ENCODE data around the gene CLEC16A. TPM values are rescaled to one million over a fixed set of nuclear protein-coding genes. Genes with fewer than 3 reads are reported as not detected.

The CLEC16A gene
- total RNA-seq, 4 donors from 2014 or later, result 38.2 to 153 (median 92.7) TPM

DNA sequence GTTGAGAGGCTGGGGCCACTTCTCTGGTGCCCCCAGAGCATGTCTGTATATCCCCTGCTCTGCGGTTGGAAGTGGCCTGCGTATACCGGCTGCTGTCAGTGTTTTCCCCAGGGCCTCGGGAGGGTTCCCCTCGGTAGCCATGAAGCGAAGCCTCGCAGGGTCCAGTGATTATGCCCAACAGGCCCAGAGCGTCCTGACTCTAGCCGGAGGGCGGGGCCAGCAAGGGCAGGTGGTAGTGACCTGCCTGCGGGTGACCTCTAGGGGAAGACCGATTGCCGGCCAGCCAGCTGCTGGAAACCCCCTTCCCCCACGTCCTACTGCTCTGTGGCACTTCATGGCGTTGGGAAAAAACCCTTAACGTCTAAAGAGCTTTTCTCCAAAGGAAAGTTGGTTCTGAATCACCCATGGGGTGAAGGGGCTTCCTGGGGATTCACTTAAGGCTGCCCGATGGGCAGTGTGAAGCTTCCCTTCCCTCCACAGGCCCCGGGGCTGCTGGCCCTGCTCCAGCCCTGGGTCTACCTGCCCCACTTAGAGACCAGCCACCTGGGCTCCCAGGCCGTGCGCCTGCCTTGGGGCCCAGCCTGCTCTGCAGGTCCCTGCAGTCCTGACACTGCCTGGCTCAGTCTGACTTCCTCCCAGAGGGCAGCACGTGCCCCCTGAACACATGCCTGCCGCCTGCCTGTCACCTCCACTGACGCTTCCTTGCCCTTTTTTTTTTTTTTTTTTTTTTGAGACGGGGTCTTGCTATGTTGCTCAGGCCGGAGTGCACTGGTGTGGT lies 238.9 kb downstream of the CLEC16A start:
- in situ Hi-C loops (cut with MboI; ENCODE audit: low pct_ligation_motif_present in 1 of 4, low pct_unique_long_range_greater_than_20kb in 1 of 4, low sequenced_read_pairs in 3 of 4), result no loop called here
- no peak overlapping the region for H3K4me3 ChIP-seq
- TF ChIP-seq, protein P1, sequence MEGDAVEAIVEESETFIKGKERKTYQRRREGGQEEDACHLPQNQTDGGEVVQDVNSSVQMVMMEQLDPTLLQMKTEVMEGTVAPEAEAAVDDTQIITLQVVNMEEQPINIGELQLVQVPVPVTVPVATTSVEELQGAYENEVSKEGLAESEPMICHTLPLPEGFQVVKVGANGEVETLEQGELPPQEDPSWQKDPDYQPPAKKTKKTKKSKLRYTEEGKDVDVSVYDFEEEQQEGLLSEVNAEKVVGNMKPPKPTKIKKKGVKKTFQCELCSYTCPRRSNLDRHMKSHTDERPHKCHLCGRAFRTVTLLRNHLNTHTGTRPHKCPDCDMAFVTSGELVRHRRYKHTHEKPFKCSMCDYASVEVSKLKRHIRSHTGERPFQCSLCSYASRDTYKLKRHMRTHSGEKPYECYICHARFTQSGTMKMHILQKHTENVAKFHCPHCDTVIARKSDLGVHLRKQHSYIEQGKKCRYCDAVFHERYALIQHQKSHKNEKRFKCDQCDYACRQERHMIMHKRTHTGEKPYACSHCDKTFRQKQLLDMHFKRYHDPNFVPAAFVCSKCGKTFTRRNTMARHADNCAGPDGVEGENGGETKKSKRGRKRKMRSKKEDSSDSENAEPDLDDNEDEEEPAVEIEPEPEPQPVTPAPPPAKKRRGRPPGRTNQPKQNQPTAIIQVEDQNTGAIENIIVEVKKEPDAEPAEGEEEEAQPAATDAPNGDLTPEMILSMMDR (IDR thresholded peaks at IDR 0.05), result no peak
- no peak for TF ChIP-seq EP300 (IDR thresholded peaks at IDR 0.05; ENCODE audit: low read depth)
- no peak overlapping the region for H3K27ac ChIP-seq
- intact Hi-C loops (cut with DNase I; ENCODE audit: low total_unique reads), result no loop called here
- 85% methylated on average over 25 of the region's 25 CpGs; no CpG with 5 or more reads in 1 of the 2 donors for WGBS, 2 donors (ENCODE audit: low coverage in 1 of 2)
- H3K4me1 ChIP-seq, result no peaks in the 10 kb centered on the region
- peak; percentile 30 for DNase-seq
- H3K27me3 ChIP-seq, result no peaks in the 10 kb centered on the region
- H3K36me3 ChIP-seq, result peaks cover 0 to 6% (median 0%) of the 10 kb centered on the region in 4 donors
- no peaks in the 10 kb centered on the region for H3K9me3 ChIP-seq

DNA sequence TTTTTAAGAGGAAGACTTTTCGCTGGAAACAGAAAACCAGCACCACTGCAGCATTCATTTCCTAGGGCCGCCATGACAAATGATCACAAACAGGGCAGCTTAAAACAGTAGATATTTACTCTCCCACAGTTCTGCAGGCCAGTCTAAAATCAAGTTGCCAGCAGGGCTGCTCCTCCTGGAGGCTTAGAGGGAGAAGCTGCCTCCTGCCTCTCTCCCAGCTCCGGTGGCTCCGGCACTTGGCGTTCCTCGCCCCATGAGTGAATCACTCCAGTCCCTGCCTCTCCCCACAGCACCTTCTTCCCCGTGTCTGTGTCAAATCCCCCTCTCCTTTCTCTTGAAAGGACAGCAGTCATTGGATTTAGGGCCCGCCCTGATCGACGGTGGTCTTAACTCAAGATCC lies 239.6 kb downstream of the CLEC16A start:
- 94 to 95% methylated on average over 9 to 10 of the region's 10 CpGs for WGBS, 2 donors (ENCODE audit: low coverage in 1 of 2)
- in situ Hi-C loops (cut with MboI; ENCODE audit: low pct_ligation_motif_present in 1 of 4, low pct_unique_long_range_greater_than_20kb in 1 of 4, low sequenced_read_pairs in 3 of 4) (no loop called here), intact Hi-C loops (cut with DNase I; ENCODE audit: low total_unique reads) (no loop called here)
- Histone ChIP-seq H3K9me3 (no peaks in the 10 kb centered on the region), H3K4me3 (no peak overlapping the region), H3K27me3 (no peaks in the 10 kb centered on the region), H3K27ac (no peak overlapping the region), H3K36me3 (peaks cover 0 to 4% (median 0%) of the 10 kb centered on the region in 4 donors), H3K4me1 (no peaks in the 10 kb centered on the region)
- DNase-seq, result no peak
- TF ChIP-seq, protein P1 (IDR thresholded peaks at IDR 0.05), result no peak
- TF ChIP-seq POLR2A (IDR thresholded peaks at IDR 0.05) (no peak), POLR2AphosphoS5 (IDR thresholded peaks at IDR 0.05) (no peak), EP300 (IDR thresholded peaks at IDR 0.05; ENCODE audit: low read depth) (no peak)

DNA sequence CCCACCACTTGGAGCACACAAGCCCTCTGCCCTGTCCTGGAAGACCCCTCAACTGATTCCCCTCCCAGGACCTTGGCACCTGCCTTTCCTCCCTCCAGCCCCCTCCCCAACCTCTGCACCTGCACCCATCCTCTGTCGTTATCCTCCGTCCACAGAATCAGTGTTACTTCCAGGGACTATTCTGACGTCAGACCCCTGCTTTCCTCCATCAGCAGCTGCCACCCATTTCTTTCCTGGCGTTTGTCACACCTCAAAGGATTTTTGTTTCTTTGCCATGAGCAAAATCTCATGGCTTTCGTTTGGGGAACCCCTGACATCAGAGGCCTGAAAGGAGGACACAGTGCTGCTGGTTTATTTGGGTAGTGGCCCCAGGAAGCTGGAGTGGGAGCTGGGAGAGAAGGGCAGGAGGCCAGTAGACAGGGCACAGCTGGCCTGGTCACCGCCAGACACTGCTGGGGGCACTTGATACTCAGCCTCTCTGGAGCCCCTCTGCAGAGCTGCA lies 243.2 kb downstream of the CLEC16A start:
- WGBS, 2 donors (ENCODE audit: low coverage in 1 of 2), result 86 to 87% methylated on average over 4 to 6 of the region's 6 CpGs
- Histone ChIP-seq H3K27ac (no peak overlapping the region), H3K27me3 (no peaks in the 10 kb centered on the region), H3K4me3 (no peak overlapping the region), H3K4me1 (no peaks in the 10 kb centered on the region), H3K36me3 (no peaks in the 10 kb centered on the region), H3K9me3 (no peaks in the 10 kb centered on the region)
- intact Hi-C loops (cut with DNase I; ENCODE audit: low total_unique reads), result no loop called here
- in situ Hi-C loops (cut with MboI; ENCODE audit: low pct_ligation_motif_present in 1 of 4, low pct_unique_long_range_greater_than_20kb in 1 of 4, low sequenced_read_pairs in 3 of 4), result no loop called here
- TF ChIP-seq POLR2AphosphoS5 (IDR thresholded peaks at IDR 0.05) (no peak), EP300 (IDR thresholded peaks at IDR 0.05; ENCODE audit: low read depth) (no peak), POLR2A (IDR thresholded peaks at IDR 0.05) (no peak)
- TF ChIP-seq, protein P1 (IDR thresholded peaks at IDR 0.05), result no peak
- DNase-seq, result no peak

DNA sequence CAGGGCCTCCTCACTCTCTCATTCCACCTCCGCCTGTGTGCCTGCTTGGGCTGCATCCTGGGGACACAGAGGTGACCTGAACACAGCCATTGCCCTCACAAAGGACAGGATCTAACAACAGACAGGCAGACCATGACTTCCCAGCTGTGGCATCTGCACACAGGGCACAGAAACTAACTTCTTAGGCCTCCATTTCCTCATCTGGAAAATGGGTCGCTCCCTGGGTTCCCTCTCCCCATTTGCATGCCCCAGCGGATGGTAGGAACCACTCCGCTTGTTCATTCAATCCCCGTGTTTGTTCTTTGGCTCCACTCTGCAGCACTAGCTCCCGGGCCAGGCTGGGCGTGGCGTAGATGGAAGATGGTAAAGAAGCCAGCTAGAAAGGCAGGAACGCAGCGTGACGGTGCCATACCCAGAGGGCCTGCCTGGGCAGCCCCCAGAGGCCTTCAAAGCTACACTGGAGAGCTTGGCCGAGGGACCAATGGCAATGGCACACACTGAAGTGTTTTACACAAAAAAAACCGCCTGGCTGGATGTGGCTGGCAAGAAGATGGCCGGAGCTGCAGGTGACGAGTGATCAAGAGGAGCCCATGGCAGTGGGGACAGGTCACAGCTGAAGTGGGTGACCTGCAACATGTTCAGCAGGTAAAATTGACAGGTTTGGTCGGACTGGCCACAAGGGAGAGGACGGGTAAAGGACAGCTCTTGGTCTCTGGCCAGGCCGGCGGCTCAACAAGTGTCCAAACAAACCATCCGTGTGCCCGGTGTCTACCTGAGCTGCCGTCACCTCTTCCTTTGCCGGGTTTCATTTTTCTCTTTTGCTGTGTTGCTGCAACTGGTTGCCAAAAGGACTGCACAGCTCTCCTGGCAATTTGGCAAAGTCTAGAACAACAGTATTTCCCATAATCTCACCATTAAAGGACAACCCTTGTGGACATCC lies 244.7 kb downstream of the CLEC16A start:
- Histone ChIP-seq H3K36me3 (no peaks in the 10 kb centered on the region), H3K4me3 (no peak overlapping the region), H3K27ac (no peak overlapping the region), H3K9me3 (no peaks in the 10 kb centered on the region), H3K27me3 (no peaks in the 10 kb centered on the region), H3K4me1 (no peaks in the 10 kb centered on the region)
- intact Hi-C loops (cut with DNase I; ENCODE audit: low total_unique reads) (no loop called here), in situ Hi-C loops (cut with MboI; ENCODE audit: low pct_ligation_motif_present in 1 of 4, low pct_unique_long_range_greater_than_20kb in 1 of 4, low sequenced_read_pairs in 3 of 4) (no loop called here)
- DNase-seq, result no peak
- WGBS, 2 donors (ENCODE audit: low coverage in 1 of 2), result 82 to 93% methylated on average over 3 to 23 of the region's 23 CpGs
- TF ChIP-seq, protein P1 (IDR thresholded peaks at IDR 0.05), result no peak
- no peak for TF ChIP-seq EP300 (IDR thresholded peaks at IDR 0.05; ENCODE audit: low read depth)
- no peak for TF ChIP-seq POLR2A (IDR thresholded peaks at IDR 0.05)
- no peak for TF ChIP-seq POLR2AphosphoS5 (IDR thresholded peaks at IDR 0.05)

All from transverse colon (tissue), 4 donors.